Omental fat pad (tissue), 4 donors: ENCODE data around the gene D2HGDH. TPM values are rescaled to one million over a fixed set of nuclear protein-coding genes. Genes with fewer than 3 reads are reported as not detected.

ENCODE experiments used
- ATAC-seq: fragments of 150-250 bp; one replicate; pipeline ENCODE4 v1.9.1; 2016; ENCODE audit warnings: mild to moderate bottlenecking, moderate library complexity; ENCODE audit not compliant: low FRiP score
- DNase-seq: peaks from one replicate; pipeline ENCODE4 v3.0.0-alpha.2; 2019; ENCODE audit warnings: low spot score
- CTCF ChIP-seq, 3 donors: fragments of 450-650 bp; IDR thresholded peaks; one replicate each; pipeline ENCODE4 v1.5.1; 2016 to 2017; ENCODE audit warnings: antibody characterized with exemption in 3 of 3, mild to moderate bottlenecking in 3 of 3, moderate library complexity in 2 of 3
- total RNA-seq, 4 donors: library from RNA; depleted of rRNA; stranded (reverse); fragments of >200 nt; gene quantifications; one replicate each; pipeline ENCODE4 v1.1.0, GENCODE V29; 2016

D2HGDH gene
- total RNA-seq, 4 donors from 2014 or later, result 12.4 to 31.2 (median 16.9) TPM

GRCh38 chr2:241763551-241764274, 29.3 kb downstream of the D2HGDH start:
- no peak for TF ChIP-seq CTCF (IDR thresholded peaks at IDR 0.05)
- ATAC-seq (no peak), DNase-seq (no peak)

GRCh38 chr2:241764275-241765241, 30.1 kb downstream of the D2HGDH start:
- TF ChIP-seq CTCF (IDR thresholded peaks at IDR 0.05), result no peak
- ATAC-seq, result no peak
- DNase-seq, result no peak

GRCh38 chr2:241767464-241768250, 33.2 kb downstream of the D2HGDH start:
- DNase-seq (no peak), ATAC-seq (no peak)
- TF ChIP-seq CTCF (IDR thresholded peaks at IDR 0.05), result no peak

- DNase-seq (no peak), ATAC-seq (no peak)
These were observed 33.9 kb downstream of the D2HGDH start for GRCh38 chr2:241768251-241768711.

GRCh38 chr2:241768850-241769249, 34.4 kb downstream of the D2HGDH start:
- ATAC-seq, result no peak
- no peak for TF ChIP-seq CTCF (IDR thresholded peaks at IDR 0.05)
- DNase-seq, result no peak

More at GRCh38 chr2:241768251-241768711, 33.9 kb downstream of the D2HGDH start:
- TF ChIP-seq CTCF (IDR thresholded peaks at IDR 0.05), result no peak

GRCh38 chr2:241769819-241770184, 35.4 kb downstream of the D2HGDH start:
- no peak for ATAC-seq
- TF ChIP-seq CTCF (IDR thresholded peaks at IDR 0.05), result no peak
- no peak for DNase-seq
